GM23338 (cell line): Measurements from ENCODE around the gene DSCAML1. TPM values are rescaled to one million over a fixed set of nuclear protein-coding genes. Genes with fewer than 3 reads are reported as not detected.

Experiments used
- ATAC-seq: fragments of 200-7000 bp; cut with Tn5 transposase; 3 replicates; pipeline ENCODE4 v1.9.1; 2020
- DNase-seq: peaks from one replicate; pipeline ENCODE4 v3.0.0-alpha.2; 2015; ENCODE audit warnings: low spot score
- H2AFZ ChIP-seq: fragments of 200-600 bp; sonication (generic); 2 replicates; pipeline ENCODE4 v1.8.0; 2016; ENCODE audit warnings: antibody characterized with exemption, mild to moderate bottlenecking, moderate library complexity
- H3F3A ChIP-seq: fragments of 200-600 bp; sonication (generic); replicated peaks from 2 replicates; pipeline ENCODE4 v1.8.0; 2017; ENCODE audit warnings: antibody characterized with exemption, mixed run types, low read depth
- H3K27ac ChIP-seq: fragments of 200-600 bp; sonication (generic); 2 replicates; pipeline ENCODE4 v1.6.1; 2016; ENCODE audit warnings: low read depth
- H3K27me3 ChIP-seq: fragments of 200-600 bp; sonication (generic); 2 replicates; pipeline ENCODE4 v1.8.0; 2016; ENCODE audit warnings: mild to moderate bottlenecking, mixed run types, moderate library complexity; ENCODE audit not compliant: insufficient read depth
- H3K36me3 ChIP-seq: fragments of 200-600 bp; sonication (generic); 2 replicates; pipeline ENCODE4 v1.8.0; 2016; ENCODE audit warnings: mild to moderate bottlenecking; ENCODE audit not compliant: insufficient read depth
- H3K4me1 ChIP-seq: fragments of 200-600 bp; sonication (generic); 2 replicates; pipeline ENCODE4 v1.8.0; 2016; ENCODE audit warnings: mild to moderate bottlenecking, moderate library complexity; ENCODE audit not compliant: insufficient read depth
- H3K4me2 ChIP-seq: fragments of 200-600 bp; sonication (generic); 2 replicates; pipeline ENCODE4 v1.7.1; 2017; ENCODE audit warnings: mixed run types
- H3K4me3 ChIP-seq: fragments of 200-600 bp; sonication (generic); 2 replicates; pipeline ENCODE4 v1.6.1; 2016; ENCODE audit warnings: mixed run types
- H3K79me2 ChIP-seq: fragments of 200-600 bp; sonication (generic); replicated peaks from 2 replicates; pipeline ENCODE4 v1.8.0; 2017; ENCODE audit warnings: mild to moderate bottlenecking; ENCODE audit not compliant: insufficient read depth
- H3K9me2 ChIP-seq: fragments of 200-600 bp; sonication (generic); 2 replicates; pipeline ENCODE4 v1.8.0; 2017; ENCODE audit not compliant: insufficient read depth
- H4K20me1 ChIP-seq: fragments of 200-600 bp; sonication (generic); replicated peaks from 2 replicates; pipeline ENCODE4 v1.8.0; 2017; ENCODE audit warnings: mild to moderate bottlenecking; ENCODE audit not compliant: insufficient read depth
- H3K27ac Mint-ChIP-seq: 2 replicates; pipeline ENCODE4 v1.8.0; 2020; ENCODE audit warnings: inconsistent platforms, mild to moderate bottlenecking, moderate library complexity, mixed read lengths
- H3K27me3 Mint-ChIP-seq: 3 replicates; pipeline ENCODE4 v1.8.0; 2022; ENCODE audit warnings: low read depth, mild to moderate bottlenecking, moderate library complexity, mixed read lengths, inconsistent platforms; ENCODE audit not compliant: insufficient read depth, poor library complexity
- H3K36me3 Mint-ChIP-seq: 3 replicates; pipeline ENCODE4 v1.8.0; 2021; ENCODE audit warnings: low read depth, mild to moderate bottlenecking, inconsistent platforms, moderate library complexity, mixed read lengths
- H3K4me1 Mint-ChIP-seq: 3 replicates; pipeline ENCODE4 v1.8.0; 2020; ENCODE audit warnings: mild to moderate bottlenecking, inconsistent platforms, mixed read lengths
- H3K4me3 Mint-ChIP-seq: 3 replicates; pipeline ENCODE4 v1.8.0; 2021; ENCODE audit warnings: moderate library complexity, mild to moderate bottlenecking, inconsistent platforms, mixed read lengths
- H3K9me3 Mint-ChIP-seq: 3 replicates; pipeline ENCODE4 v1.8.0; 2020; ENCODE audit warnings: moderate library complexity, mild to moderate bottlenecking, inconsistent platforms, mixed read lengths
- CTCF ChIP-seq, 2 experiments: fragments of 200-600 bp in 1 of 2; sonication (generic) in 1 of 2; conservative IDR thresholded peaks; 2 replicates each; pipeline versions ENCODE4 v1.5.1 to v1.6.1; 2016 to 2017; ENCODE audit warnings: antibody characterized with exemption in 2 of 2, low read depth in 2 of 2, mild to moderate bottlenecking in 2 of 2, moderate library complexity in 1 of 2
- EZH2 ChIP-seq: fragments of 200-600 bp; sonication (generic); IDR thresholded peaks from one replicate; pipeline ENCODE4 v1.8.0; 2017; ENCODE audit warnings: antibody characterized with exemption, mild to moderate bottlenecking, low read depth; ENCODE audit not compliant: unreplicated experiment
- JUNB ChIP-seq: IDR thresholded peaks from one replicate; pipeline ENCODE4 v1.6.1; 2016; ENCODE audit warnings: antibody characterized with exemption; ENCODE audit not compliant: unreplicated experiment
- NANOG ChIP-seq: IDR thresholded peaks from 2 replicates; pipeline ENCODE4 v1.6.1; 2016; ENCODE audit warnings: antibody characterized with exemption, borderline replicate concordance
- REST ChIP-seq: IDR thresholded peaks from one replicate; pipeline ENCODE4 v1.6.1; 2018; ENCODE audit warnings: antibody characterized with exemption; ENCODE audit not compliant: unreplicated experiment
- STAT1 ChIP-seq: IDR thresholded peaks from one replicate; pipeline ENCODE4 v1.6.1; 2016; ENCODE audit warnings: antibody characterized with exemption; ENCODE audit not compliant: unreplicated experiment
- ZNF114 ChIP-seq: fragments of 250-450 bp; sonication (Bioruptor Pico); IDR thresholded peaks from 2 replicates; pipeline ENCODE4 v1.5.0; 2020; ENCODE audit warnings: mild to moderate bottlenecking, moderate library complexity
- ZNF331 ChIP-seq: fragments of 250-450 bp; sonication (Bioruptor Pico); IDR thresholded peaks from 2 replicates; pipeline ENCODE4 v1.5.0; 2020; ENCODE audit warnings: low read depth, mild to moderate bottlenecking, moderate library complexity
- polyA plus RNA-seq: library from polyadenylated mRNA; unstranded; fragments of >200 nt; fragmentation: Nextera tagmentation; extraction: Ambion mirVana; gene quantifications from 2 replicates; pipeline ENCODE4 v1.2.1, GENCODE V29; 2016
- total RNA-seq: library from RNA; depleted of rRNA; stranded (reverse); fragments of >200 nt; shearing (Covaris generic); gene quantifications from 2 replicates; pipeline ENCODE4 v1.2.3, GENCODE V29; 2014

DSCAML1 gene
- total and polyA plus RNA-seq, 2 experiments from 2014 or later, result 0.17 TPM; not detected in 1

- H3K4me2 ChIP-seq, result peak overlapping the region; percentile 62
- no peak overlapping the region for H3K27ac ChIP-seq
- no peak overlapping the region for H3K4me3 ChIP-seq
- no peaks in the 10 kb centered on the region for H3K36me3 ChIP-seq
- no peaks in the 10 kb centered on the region for H3F3A ChIP-seq
- DNase-seq, result no peak
- peaks cover 10% of the 10 kb centered on the region for H3K27me3 Mint-ChIP-seq
- H3K4me1 Mint-ChIP-seq, result peaks cover 23% of the 10 kb centered on the region
- no peaks in the 10 kb centered on the region for H3K9me3 Mint-ChIP-seq
- H3K27ac Mint-ChIP-seq, result no peak overlapping the region
- H3K27me3 ChIP-seq, result no peaks in the 10 kb centered on the region
- H4K20me1 ChIP-seq, result 0 out of 2 replicates have a peak, but pooled peaks cover 2% of the 10 kb centered on the region
- H3K9me2 ChIP-seq, result no peaks in the 10 kb centered on the region
- peaks cover 15% of the 10 kb centered on the region for H3K4me1 ChIP-seq
- no peaks in the 10 kb centered on the region for H3K36me3 Mint-ChIP-seq
- TF ChIP-seq EZH2, result no peak
- no peak for TF ChIP-seq ZNF114
- no peak for TF ChIP-seq CTCF (conservative IDR thresholded peaks at IDR 0.05; ENCODE audit: low read depth in 2 of 2)
- TF ChIP-seq NANOG, result no peak
- TF ChIP-seq ZNF331, result no peak
- no peak for TF ChIP-seq STAT1
- peak overlapping the region; percentile 84 for H2AFZ ChIP-seq
- ATAC-seq, result peak; percentile 34
- no peaks in the 10 kb centered on the region for H3K79me2 ChIP-seq
- no peak overlapping the region for H3K4me3 Mint-ChIP-seq
These were observed 196.7 kb downstream of the DSCAML1 start for GRCh38 chr11:117600234-117600783.

GRCh38 chr11:117597071-117597470 lies 199.9 kb downstream of the DSCAML1 start:
- no peaks in the 10 kb centered on the region for H3K79me2 ChIP-seq
- H3K27ac Mint-ChIP-seq, result no peak overlapping the region
- H3K4me2 ChIP-seq, result no peak overlapping the region
- no peaks in the 10 kb centered on the region for H3K9me3 Mint-ChIP-seq
- DNase-seq (peak; percentile 85), ATAC-seq (peak; percentile 56)
- H3K36me3 ChIP-seq, result no peaks in the 10 kb centered on the region
- H3K9me2 ChIP-seq, result no peaks in the 10 kb centered on the region
- H2AFZ ChIP-seq, result no peak overlapping the region
- no peaks in the 10 kb centered on the region for H3K27me3 ChIP-seq
- 0 out of 2 replicates have a peak, but pooled peaks cover 2% of the 10 kb centered on the region for H4K20me1 ChIP-seq
- peaks cover 15% of the 10 kb centered on the region for H3K4me1 ChIP-seq
- no peaks in the 10 kb centered on the region for H3F3A ChIP-seq
- TF ChIP-seq REST (peak; percentile 87), JUNB (no peak)
- H3K27me3 Mint-ChIP-seq, result peaks cover 13% of the 10 kb centered on the region
- no peaks in the 10 kb centered on the region for H3K36me3 Mint-ChIP-seq
- no peak overlapping the region for H3K4me3 ChIP-seq
- no peak overlapping the region for H3K27ac ChIP-seq
- peaks cover 26% of the 10 kb centered on the region for H3K4me1 Mint-ChIP-seq
- H3K4me3 Mint-ChIP-seq, result no peak overlapping the region
